HEK293 (cell line): ENCODE results near the gene CHRNA9.
"Not testable (repeated sequence)": the region's sequence is repeated elsewhere in the genome, so short reads cannot be mapped to it uniquely, and the experiment has no call there.

Experiments
- CTCF ChIA-PET: fragments of 350-600 bp; formaldehyde crosslinking; extraction: SDS; loops from one replicate; lab custom pipeline; 2021; ENCODE audit warnings: antibody characterized with exemption; lab: Yijun Ruan, JAX
- POLR2A ChIA-PET: fragments of 300-600 bp; formaldehyde crosslinking; extraction: SDS; loops from one replicate; lab custom pipeline; 2020; ENCODE audit warnings: antibody characterized with exemption, inconsistent platforms; lab: Yijun Ruan, JAX
- H3K27ac ChIP-seq: fragments of 200-500 bp; sonication (Bioruptor generic); 2 replicates; pipeline ENCODE4 v1.5.1; 2014; ENCODE audit warnings: low read depth, low read length, control low read depth, inconsistent platforms; ENCODE audit errors: extremely low read depth
- H3K36me3 ChIP-seq, 2 experiments: fragments of 200-500 bp in 1 of 2; sonication (Bioruptor generic) in 1 of 2; 1 replicate in 1 of 2; 2 replicates in 1 of 2; pipeline ENCODE4 v1.5.1; 2014 to 2017; ENCODE audit warnings: inconsistent platforms in 2 of 2, low read length in 2 of 2; ENCODE audit not compliant: control insufficient read depth in 2 of 2, insufficient read depth in 1 of 2
- H3K4me1 ChIP-seq: fragments of 200-500 bp; sonication (Bioruptor generic); 2 replicates; pipeline ENCODE4 v1.5.1; 2014; ENCODE audit warnings: mild to moderate bottlenecking, low read length, inconsistent platforms; ENCODE audit not compliant: control insufficient read depth, insufficient read depth
- H3K4me3 ChIP-seq: 2 replicates; pipeline ENCODE4 v1.5.1; 2011; ENCODE audit warnings: low read depth, mild to moderate bottlenecking, control low read depth, low read length, moderate library complexity
- H3K9me3 ChIP-seq: fragments of 200-500 bp; sonication (Bioruptor generic); 2 replicates; pipeline ENCODE4 v1.5.1; 2014; ENCODE audit warnings: low read depth, low read length, inconsistent platforms; ENCODE audit not compliant: control insufficient read depth, insufficient read depth
- PRDM4 ChIP-seq: fragments of 450-650 bp; formaldehyde crosslinking; IDR thresholded peaks from 2 replicates; pipeline ENCODE4 v1.5.1; 2017; ENCODE audit warnings: missing biosample characterization, missing genetic modification characterization
- ZBTB17 ChIP-seq: fragments of 450-650 bp; formaldehyde crosslinking; IDR thresholded peaks from 2 replicates; pipeline ENCODE4 v1.5.1; 2016; ENCODE audit warnings: missing biosample characterization, missing genetic modification characterization
- ZNF138 ChIP-seq: fragments of 450-650 bp; formaldehyde crosslinking; IDR thresholded peaks from 2 replicates; pipeline ENCODE4 v1.5.1; 2016; ENCODE audit warnings: missing biosample characterization, missing genetic modification characterization, borderline replicate concordance
- ZNF274 ChIP-seq, 2 experiments: fragments of 200-500 bp in 1 of 2; fragments of 450-650 bp in 1 of 2; sonication (Bioruptor generic) in 1 of 2; formaldehyde crosslinking in 1 of 2; IDR thresholded peaks; 2 replicates each; pipeline versions ENCODE4 v1.5.1 to v1.6.1; 2014 to 2016; ENCODE audit warnings: borderline replicate concordance in 1 of 2, inconsistent platforms in 1 of 2, low read length in 1 of 2, missing biosample characterization in 1 of 2, missing genetic modification characterization in 1 of 2
- ZXDB ChIP-seq: fragments of 450-650 bp; formaldehyde crosslinking; IDR thresholded peaks from 2 replicates; pipeline ENCODE4 v1.5.1; 2016; ENCODE audit warnings: missing biosample characterization, missing genetic modification characterization
- TF ChIP-seq, protein P1 (sequence below): fragments of 450-650 bp; formaldehyde crosslinking; IDR thresholded peaks from 2 replicates; pipeline ENCODE4 v1.5.1; 2017; ENCODE audit warnings: missing biosample characterization, missing genetic modification characterization

CHRNA9 gene

DNA sequence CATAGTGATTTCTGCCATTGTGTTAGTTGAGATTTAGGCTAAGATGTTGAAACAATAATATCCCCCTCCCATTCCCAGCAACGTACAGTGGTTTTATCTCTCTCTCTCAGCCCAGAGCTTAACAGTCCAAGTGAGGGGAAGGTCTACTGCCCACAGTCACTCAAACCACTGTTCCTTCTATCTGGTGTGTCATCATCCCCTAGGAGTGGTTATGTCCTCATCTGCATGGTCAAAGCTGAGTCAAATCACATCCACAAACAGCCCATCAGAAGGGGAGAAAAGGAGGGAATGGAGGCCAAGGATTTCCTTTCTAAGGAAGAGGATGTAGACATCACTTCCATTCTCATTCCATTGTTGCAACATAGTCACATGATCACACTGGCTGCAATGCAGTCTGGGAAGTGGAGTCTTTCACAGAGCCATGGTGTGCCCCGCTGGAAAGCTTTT lies 42.8 kb upstream of the CHRNA9 start:
- no peaks in the 10 kb centered on the region for H3K9me3 ChIP-seq
- H3K27ac ChIP-seq: no peak overlapping the region
- H3K4me3 ChIP-seq: no peak overlapping the region
- ChIA-PET POLR2A (no interaction called here), CTCF (interaction anchor here (0.5 kb wide), 1 partner anchor 33 kb away, joined by 3 read pairs; no protein-coding TSS in a partner anchor)
- H3K4me1 ChIP-seq: no peaks in the 10 kb centered on the region
- TF ChIP-seq ZBTB17 (tag by site-specific recombination): 0 out of 2 replicates have a peak, but pooled peaks have one; percentile 20
- no peak for TF ChIP-seq PRDM4
- no peaks in the 10 kb centered on the region for H3K36me3 ChIP-seq

DNA sequence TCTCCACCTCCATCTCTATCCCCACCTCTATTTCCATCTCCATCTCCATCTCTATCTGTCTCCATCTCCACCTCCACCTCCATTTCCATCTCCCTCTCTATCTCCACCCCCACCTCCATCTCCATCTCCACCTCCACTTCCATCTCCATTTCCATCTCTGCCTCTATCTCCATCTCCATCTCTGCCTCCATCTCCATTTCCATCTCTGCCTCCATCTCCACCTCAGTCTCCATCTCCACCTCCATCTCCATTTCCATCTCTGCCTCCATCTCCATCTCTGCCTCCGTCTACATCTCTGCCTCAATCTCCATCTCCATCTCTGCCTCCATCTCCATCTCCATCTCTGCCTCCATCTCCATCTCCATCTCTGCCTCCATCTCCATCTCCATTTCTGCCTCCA lies 40.8 kb upstream of the CHRNA9 start:
- TF ChIP-seq ZXDB: no peak
- TF ChIP-seq, protein P1, sequence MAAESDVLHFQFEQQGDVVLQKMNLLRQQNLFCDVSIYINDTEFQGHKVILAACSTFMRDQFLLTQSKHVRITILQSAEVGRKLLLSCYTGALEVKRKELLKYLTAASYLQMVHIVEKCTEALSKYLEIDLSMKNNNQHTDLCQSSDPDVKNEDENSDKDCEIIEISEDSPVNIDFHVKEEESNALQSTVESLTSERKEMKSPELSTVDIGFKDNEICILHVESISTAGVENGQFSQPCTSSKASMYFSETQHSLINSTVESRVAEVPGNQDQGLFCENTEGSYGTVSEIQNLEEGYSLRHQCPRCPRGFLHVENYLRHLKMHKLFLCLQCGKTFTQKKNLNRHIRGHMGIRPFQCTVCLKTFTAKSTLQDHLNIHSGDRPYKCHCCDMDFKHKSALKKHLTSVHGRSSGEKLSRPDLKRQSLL (tag by site-specific recombination): peak; percentile 93
- TF ChIP-seq, all 188 proteins: peak for 1
- Histone ChIP-seq H3K9me3 (no peaks in the 10 kb centered on the region), H3K4me1 (no peaks in the 10 kb centered on the region), H3K27ac (no peak overlapping the region), H3K36me3 (no peaks in the 10 kb centered on the region), H3K4me3 (no peak overlapping the region)
- ChIA-PET POLR2A (no interaction called here), CTCF (no interaction called here)

DNA sequence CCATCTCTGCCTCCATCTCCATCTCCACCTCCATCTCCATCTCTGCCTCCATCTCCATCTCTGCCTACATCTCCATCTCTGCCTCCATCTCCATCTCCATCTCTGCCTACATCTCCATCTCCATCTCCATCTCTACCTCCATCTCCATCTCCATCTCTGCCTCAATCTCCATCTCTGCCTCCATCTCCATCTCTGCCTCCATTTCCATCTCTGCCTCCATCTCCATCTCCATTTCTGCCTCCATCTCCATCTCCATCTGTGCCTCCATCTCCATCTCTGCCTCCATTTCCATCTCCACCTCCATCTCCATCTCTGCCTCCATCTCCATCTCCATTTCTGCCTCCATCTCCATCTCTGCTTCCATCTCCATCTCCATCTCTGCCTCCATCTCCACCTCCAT lies 40.1 kb upstream of the CHRNA9 start:
- H3K9me3 ChIP-seq, H3K4me3 ChIP-seq, H3K4me1 ChIP-seq, H3K27ac ChIP-seq, CTCF ChIA-PET, H3K36me3 ChIP-seq: not testable (repeated sequence)
- TF ChIP-seq, protein P1 (tag by site-specific recombination): peak; percentile 97; the same call in 1 of the 2 replicates
- POLR2A ChIA-PET: interaction anchor here (0.7 kb wide), 1 partner anchor 564 kb away, joined by 7 read pairs; no protein-coding TSS in a partner anchor

DNA sequence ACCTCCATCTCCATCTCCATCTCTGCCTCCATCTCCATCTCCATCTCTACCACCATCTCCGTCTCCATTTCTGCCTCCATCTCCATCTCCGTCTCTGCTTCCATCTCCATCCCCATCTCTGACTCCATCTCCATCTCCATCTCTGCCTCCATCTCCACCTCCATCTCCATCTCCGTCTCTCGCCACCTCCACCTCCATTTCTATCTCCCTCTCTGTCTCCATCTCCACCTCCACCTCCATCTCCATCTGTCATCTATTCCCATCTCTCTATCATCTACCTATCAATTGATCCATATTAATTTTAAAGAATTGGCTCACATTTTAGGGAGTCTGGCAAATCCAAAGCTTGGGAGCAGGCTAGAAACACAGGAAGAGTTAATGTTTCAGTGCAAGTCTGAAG lies 39.6 kb upstream of the CHRNA9 start:
- ChIA-PET CTCF (no interaction called here), POLR2A (interaction anchor here (0.7 kb wide), 1 partner anchor 565 kb away, joined by 7 read pairs; no protein-coding TSS in a partner anchor)
- H3K9me3 ChIP-seq: no peaks in the 10 kb centered on the region
- H3K27ac ChIP-seq: no peak overlapping the region
- H3K4me3 ChIP-seq: no peak overlapping the region
- H3K36me3 ChIP-seq: no peaks in the 10 kb centered on the region
- H3K4me1 ChIP-seq: no peaks in the 10 kb centered on the region
- TF ChIP-seq ZNF274 (IDR thresholded peaks at IDR 0.05; ENCODE audit: low read length) (no peak), ZNF274 (tag by site-specific recombination; IDR thresholded peaks at IDR 0.05; ENCODE audit: borderline replicate concordance) (no peak), ZNF138 (tag by site-specific recombination) (no peak)
- TF ChIP-seq, protein P1 (tag by site-specific recombination): peak; percentile 92
